Measurements from ENCODE around the gene RXYLT1. TPM values are rescaled to one million over a fixed set of nuclear protein-coding genes. Genes with fewer than 3 reads are reported as not detected.
"Not testable (repeated sequence)": the region's sequence is repeated elsewhere in the genome, so short reads cannot be mapped to it uniquely, and the experiment has no call there.

The RXYLT1 gene, protein sequence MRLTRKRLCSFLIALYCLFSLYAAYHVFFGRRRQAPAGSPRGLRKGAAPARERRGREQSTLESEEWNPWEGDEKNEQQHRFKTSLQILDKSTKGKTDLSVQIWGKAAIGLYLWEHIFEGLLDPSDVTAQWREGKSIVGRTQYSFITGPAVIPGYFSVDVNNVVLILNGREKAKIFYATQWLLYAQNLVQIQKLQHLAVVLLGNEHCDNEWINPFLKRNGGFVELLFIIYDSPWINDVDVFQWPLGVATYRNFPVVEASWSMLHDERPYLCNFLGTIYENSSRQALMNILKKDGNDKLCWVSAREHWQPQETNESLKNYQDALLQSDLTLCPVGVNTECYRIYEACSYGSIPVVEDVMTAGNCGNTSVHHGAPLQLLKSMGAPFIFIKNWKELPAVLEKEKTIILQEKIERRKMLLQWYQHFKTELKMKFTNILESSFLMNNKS
- polyA plus RNA-seq (2012; ENCODE audit: insufficient read depth, insufficient read length): 24.7 TPM

GRCh38 chr12:63779498-63780481, at the start of gene RXYLT1:
Gene RXYLT1, plus strand, starts transcription at chr12:63779909. Its CDS starts 52 bp downstream, at chr12:63779961.
- DNase-seq (ENCODE audit: low read depth, low spot score): peak; percentile 51
- peak within 1 kb of the TSS; percentile 72 for H3K4me3 ChIP-seq (ENCODE audit: low read length)

GRCh38 chr12:63732779-63733178, 46.9 kb upstream of the RXYLT1 start:
- DNase-seq (ENCODE audit: low read depth, low spot score); H3K4me3 ChIP-seq (ENCODE audit: low read length): not testable (repeated sequence)

- not testable (repeated sequence) for DNase-seq (ENCODE audit: low read depth, low spot score); H3K4me3 ChIP-seq (ENCODE audit: low read length)
These were observed 46.1 kb upstream of the RXYLT1 start for GRCh38 chr12:63733585-63733984.

DNA sequence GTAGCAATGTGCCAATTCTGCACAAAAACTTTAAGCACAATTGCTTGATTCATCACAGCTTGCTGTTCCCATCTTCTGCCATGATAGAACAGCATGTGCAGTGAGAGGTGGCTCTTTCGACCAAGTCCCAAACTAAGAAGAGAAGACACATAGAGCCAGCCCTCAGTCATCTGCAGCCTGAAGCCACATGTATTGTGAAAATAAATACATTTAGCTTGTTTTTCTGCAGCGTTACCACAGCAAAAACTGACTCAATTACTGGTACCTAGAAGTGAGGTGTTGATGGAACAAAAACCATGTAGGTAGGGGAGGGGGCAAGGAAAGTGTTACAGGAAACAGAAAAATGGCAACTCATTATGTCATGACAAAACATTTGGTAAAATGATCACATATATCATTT, 39.2 kb upstream of the RXYLT1 start:
- H3K4me3 ChIP-seq (ENCODE audit: low read length); DNase-seq (ENCODE audit: low read depth, low spot score): not testable (repeated sequence)

DNA sequence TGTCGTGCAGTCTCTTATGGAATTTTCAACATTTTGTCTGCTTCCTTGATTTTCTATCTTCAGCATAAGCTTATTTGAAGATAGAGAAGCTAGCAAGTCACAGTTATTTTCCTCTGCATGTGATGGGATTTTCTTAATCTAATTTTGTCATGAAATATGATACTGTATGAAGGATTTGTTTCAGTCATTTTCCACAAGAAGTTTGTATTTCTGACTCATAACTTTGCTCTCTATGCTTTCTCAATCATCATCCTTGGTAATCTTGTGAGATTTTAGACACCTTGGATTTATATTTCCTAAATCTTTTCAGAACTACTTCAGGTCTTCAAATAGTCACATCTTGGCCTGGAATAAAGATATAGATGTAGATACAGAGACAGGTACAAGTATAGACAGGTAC, 38.3 kb upstream of the RXYLT1 start:
- H3K4me3 ChIP-seq (ENCODE audit: low read length); DNase-seq (ENCODE audit: low read depth, low spot score): not testable (repeated sequence)

- not testable (repeated sequence) for DNase-seq (ENCODE audit: low read depth, low spot score); H3K4me3 ChIP-seq (ENCODE audit: low read length)
These were observed 35.6 kb upstream of the RXYLT1 start for GRCh38 chr12:63744110-63744509.

- not testable (repeated sequence) for H3K4me3 ChIP-seq (ENCODE audit: low read length); DNase-seq (ENCODE audit: low read depth, low spot score)
These were observed 33.2 kb upstream of the RXYLT1 start for GRCh38 chr12:63746470-63746869.

- H3K4me3 ChIP-seq (ENCODE audit: low read length); DNase-seq (ENCODE audit: low read depth, low spot score): not testable (repeated sequence)
These were observed 32.6 kb upstream of the RXYLT1 start for GRCh38 chr12:63747136-63747535.

- H3K4me3 ChIP-seq (ENCODE audit: low read length): no peak overlapping the region
- no peak for DNase-seq (ENCODE audit: low read depth, low spot score)
These were observed 32.2 kb upstream of the RXYLT1 start for GRCh38 chr12:63747553-63747952.

DNA sequence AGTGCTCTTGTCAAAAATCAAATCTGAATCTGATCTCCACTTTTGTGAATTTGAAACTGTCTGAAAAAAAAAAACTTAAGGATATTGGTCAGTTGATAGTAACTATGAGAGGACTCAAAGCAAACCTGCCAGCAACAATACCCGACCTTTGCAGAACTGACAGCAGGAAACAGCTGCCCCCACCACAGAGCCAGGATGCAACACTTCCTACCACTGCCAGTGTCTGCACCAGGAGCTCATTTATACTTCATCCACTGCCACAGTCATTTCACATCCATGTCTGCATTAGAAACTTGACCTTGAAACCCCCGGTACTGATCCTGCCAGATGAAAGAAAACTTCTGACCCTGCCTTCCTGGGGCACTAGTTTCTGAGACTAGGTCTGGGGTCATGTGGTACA, 27.4 kb upstream of the RXYLT1 start:
- peak; percentile 10 for DNase-seq (ENCODE audit: low read depth, low spot score)
- H3K4me3 ChIP-seq (ENCODE audit: low read length): no peak overlapping the region

- no peak for DNase-seq (ENCODE audit: low read depth, low spot score)
- H3K4me3 ChIP-seq (ENCODE audit: low read length): no peak overlapping the region
These were observed 26.9 kb upstream of the RXYLT1 start for GRCh38 chr12:63752841-63753240.

DNA sequence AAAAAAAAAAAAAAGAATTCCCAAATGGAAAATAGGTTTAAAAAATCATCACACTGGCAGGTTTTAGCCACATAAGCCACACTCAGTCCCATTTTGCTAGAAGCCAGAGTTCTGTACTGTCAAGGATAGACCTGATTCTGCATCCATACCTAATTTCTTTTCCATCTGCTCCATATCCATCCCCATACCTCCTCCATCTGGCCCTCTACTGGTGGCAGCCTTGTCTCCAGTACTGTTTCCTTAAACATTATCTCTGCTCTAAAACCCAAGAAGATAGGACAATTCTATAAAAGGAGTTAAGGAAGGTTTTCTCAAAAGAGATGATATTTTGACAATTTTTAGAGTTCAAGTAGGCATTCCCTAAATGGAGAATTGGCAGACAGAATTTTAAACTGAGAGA, 26.0 kb upstream of the RXYLT1 start:
- no peak overlapping the region for H3K4me3 ChIP-seq (ENCODE audit: low read length)
- no peak for DNase-seq (ENCODE audit: low read depth, low spot score)

GRCh38 chr12:63764481-63764880, 15.2 kb upstream of the RXYLT1 start:
- no peak overlapping the region for H3K4me3 ChIP-seq (ENCODE audit: low read length)
- DNase-seq (ENCODE audit: low read depth, low spot score): no peak

DNA sequence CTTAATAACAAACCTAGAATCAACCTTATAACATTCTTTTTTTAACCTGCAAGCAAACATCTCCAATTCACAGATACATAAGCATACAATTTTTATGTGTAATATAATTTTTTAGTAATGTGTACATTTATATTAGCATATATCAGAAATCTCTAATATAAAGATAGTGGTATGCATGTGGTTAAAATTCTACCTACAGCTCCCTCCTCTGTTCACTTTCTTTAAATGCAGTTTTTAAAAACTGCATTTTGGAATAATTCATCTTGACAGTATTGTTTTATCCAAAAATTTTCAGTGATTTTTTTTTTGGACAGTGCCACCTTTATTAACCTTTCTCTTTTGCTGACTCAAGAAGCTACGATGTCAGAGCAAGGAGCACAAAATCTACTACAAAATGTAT, 13.2 kb upstream of the RXYLT1 start:
- no peak for DNase-seq (ENCODE audit: low read depth, low spot score)
- no peak overlapping the region for H3K4me3 ChIP-seq (ENCODE audit: low read length)

DNA sequence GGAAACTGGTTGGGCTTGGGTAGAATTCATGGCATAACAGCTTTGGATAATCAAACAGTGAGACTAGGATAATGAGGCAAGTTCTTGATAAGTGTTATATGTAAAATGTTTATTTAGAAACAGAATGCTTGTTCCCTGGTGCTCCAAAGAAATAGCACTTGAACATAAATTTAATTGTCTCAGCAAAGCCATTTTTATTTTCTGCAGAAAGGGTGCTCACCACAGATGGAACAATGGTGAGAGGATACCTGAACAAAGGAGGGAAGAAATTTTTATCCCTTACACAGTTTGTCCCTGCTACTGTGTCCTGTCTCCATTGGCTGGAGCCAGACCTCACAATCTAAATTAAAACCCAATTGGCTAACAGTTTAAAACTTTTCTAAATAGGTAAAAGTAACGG, 9.3 kb upstream of the RXYLT1 start:
- no peak for DNase-seq (ENCODE audit: low read depth, low spot score)
- H3K4me3 ChIP-seq (ENCODE audit: low read length): no peak overlapping the region

DNA sequence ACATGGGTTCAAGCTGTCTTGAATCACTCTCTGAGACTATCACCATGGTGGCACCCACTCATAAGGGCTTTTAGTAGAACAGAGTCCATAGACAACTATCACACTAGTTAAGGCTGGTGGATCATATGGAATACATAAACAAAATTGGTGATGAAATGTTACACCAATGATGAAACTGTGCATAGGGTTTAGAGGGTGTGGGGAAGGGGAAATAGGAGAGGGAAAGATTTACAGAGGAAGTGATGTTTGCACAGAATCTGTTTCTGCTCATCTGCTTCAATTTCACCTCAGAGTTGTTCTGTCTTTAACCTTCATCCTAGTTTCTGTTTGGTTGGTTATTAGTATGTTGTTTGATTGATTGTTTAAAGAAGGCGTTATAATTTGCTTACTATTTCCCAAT, 2.4 kb upstream of the RXYLT1 start:
- DNase-seq (ENCODE audit: low read depth, low spot score): no peak
- no peak overlapping the region for H3K4me3 ChIP-seq (ENCODE audit: low read length)

- H3K4me3 ChIP-seq (ENCODE audit: low read length): no peak overlapping the region
- DNase-seq (ENCODE audit: low read depth, low spot score): no peak
These were observed 2.8 kb downstream of the RXYLT1 start for GRCh38 chr12:63782466-63782865.

GRCh38 chr12:63787306-63787705, 7.6 kb downstream of the RXYLT1 start:
- DNase-seq (ENCODE audit: low read depth, low spot score): no peak
- no peak overlapping the region for H3K4me3 ChIP-seq (ENCODE audit: low read length)

DNA sequence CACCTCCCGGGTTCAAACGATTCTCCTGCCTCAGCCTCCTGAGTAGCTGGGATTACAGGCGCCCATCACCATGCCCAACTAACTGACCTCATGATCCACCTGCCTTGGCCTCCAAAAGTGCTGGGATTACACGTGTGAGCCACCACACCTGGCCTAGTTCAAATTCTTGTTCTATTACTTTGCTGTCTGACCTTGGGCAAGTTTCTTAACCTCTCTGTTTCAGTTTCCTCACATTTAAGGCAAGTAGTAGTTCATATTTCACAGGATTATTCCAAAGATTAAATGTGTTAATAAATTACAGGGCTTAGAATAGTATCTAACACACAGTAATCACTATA, 10.9 kb downstream of the RXYLT1 start:
- H3K4me3 ChIP-seq (ENCODE audit: low read length): no peak overlapping the region
- no peak for DNase-seq (ENCODE audit: low read depth, low spot score)

DNA sequence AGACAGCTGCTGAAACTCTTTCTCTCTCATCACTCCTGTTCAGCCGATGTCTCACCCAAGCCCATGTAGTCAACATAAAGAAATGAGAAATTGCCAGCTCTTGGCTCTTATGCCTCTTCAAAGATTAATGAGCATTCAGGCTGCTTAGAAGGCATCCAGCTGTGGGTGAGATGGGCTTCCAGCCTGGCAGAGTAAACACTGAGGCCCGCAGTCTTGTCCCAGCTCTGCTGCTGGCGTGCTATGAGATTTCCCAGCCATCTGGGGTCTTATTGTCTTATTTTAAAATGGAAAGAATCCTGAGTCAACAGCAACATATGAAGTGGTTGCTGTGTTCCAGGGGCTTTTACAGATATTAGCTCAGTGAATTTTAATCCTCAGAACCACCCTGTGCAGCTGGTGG, 12.6 kb downstream of the RXYLT1 start:
- no peak for DNase-seq (ENCODE audit: low read depth, low spot score)
- no peak overlapping the region for H3K4me3 ChIP-seq (ENCODE audit: low read length)

All from Jurkat, Clone E6-1 (cell line).